ENCODE data around the gene APC2.

The APC2 gene

DNA sequence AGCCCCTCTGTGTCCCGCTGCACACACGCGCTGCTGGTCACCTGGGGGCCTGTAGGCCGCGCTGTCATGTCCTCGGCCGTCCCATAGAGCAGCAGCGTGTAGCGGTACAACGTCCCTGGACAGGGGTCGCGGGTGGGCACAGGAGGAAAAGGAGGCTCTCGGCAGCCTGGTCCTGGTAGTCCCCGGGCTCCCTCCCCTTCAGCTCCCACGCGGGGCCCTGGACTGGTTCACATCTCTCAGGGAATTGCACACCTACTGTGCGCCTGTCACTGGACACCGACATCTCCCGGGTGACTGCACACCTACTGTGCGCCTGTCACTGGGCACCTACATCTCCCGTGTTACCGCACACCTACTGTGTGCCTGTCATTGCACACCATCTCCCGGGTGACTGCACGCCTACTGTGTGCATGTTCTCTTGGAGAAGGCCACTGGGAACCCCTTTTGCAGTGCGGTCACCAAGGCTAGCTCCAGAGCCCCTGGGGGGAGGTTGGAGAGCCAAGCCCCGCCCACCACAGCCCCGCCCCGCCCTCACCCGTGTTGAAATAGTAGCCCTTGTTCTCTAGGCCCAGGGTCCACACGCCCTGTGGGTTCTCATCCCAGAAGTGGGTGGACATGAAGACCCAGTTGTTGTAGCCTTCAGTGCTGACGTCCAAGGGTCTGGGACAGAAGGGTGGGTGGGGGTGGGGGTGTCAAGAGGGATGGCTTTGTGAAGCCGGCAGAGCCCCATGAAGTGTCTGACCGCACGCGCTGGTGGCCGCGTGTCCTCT lies 32.6 kb downstream of the APC2 start:
- DNase-seq = no peak

DNA sequence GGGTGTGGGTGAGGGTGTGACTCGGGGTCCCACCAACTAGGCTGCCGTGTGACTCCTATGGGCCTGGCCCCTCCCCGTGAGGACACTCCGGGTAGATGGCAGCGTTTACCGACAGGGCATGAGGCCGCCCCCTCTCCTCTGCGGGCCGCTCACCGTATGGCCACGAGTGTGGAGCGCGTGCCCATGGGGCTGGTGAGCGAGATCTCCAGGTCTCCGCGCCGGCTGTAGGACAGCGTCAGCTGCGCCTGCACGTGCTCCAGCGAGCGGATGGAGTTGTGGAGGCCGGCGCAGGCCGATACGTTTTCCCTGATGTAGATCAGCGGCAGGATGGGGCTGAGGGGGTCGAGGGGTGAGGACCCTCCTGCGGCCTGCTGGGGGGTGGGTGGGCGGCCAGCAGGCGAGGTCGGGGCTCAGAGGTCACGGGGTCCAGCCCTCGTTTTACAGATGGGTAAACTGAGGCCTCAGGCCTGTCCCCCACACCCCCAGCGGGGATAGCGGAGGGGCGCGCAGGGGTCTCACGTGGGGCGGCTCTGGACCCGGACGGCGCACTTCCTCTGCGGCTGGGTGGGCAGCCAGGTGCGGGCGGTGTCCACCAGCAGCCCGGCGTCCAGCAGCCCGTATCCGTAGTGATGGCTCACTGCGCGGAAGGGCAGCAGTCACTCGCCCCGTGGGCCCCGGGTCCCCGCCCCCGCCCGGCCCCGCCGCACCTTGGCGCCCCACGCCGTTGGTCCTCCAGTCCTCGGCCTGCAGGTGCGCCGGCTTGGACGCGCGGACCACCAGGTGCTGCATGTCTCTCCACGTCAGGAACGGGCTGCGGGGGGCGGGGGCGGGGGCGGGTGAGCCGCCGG lies 33.4 kb downstream of the APC2 start:
- DNase-seq = no peak

DNA sequence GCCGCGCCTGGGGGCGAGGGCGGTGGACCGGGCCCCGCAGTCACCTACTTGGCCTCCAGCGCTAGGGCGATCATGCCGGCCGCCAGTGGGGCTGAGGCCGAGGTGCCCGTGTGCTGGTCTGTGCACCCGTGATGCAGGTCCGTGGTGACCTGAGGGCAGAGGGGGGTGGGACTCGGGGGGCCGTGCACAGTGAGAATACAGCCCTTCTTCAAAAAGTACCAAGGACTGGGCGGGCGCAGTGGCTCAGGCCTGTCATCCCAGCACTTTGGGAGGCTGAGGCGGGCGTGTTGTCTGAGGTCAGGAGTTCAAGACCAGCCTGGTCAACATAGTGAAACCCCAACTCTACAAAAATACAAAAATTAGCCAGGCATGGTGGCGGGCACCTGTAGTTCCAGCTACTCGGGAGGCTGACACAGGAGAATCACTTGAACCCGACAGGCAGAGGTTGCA lies 34.1 kb downstream of the APC2 start:
- no peak for DNase-seq

DNA sequence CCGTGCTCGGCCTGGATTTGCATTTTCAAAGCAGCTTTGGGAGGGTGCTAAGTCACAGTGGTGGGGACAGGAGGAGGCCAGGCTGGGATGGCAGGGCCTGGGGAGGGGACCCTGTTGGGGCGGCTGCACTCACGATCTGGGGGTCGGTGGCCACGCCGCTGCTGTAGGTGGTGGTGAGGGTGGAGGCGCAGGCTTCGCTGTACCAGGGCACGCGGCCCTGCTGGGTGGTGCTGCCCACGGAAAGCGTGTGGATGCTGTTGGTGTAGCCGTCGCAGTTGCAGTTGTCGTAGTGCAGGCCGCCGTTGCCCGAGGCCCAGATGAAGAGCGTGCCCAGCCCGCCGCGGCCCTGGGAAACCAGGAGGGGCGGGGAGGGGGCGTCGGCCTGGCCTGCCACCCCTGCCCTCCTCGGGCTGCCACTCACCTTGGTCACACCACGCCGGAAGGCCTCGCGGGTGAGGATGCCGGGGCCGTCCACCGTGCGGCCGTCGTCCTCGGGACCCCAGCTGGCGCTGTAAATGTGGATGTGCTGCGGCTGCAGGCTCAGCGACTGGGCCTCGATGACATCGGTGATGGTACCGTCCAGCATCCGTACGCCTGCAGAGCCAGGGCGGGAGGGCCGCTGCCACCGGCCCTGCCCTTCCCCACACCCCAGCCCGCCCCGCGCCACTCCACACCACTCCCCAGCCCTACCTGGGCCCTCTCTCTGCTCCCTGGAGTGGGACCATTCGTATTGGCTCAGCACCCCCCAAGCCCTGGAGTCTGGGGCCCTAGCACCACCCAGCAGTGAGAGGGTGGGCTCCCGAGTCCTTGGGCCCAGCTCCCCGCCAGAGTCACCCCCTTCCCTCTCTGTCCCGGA lies 37.0 kb downstream of the APC2 start:
- no peak for DNase-seq

DNA sequence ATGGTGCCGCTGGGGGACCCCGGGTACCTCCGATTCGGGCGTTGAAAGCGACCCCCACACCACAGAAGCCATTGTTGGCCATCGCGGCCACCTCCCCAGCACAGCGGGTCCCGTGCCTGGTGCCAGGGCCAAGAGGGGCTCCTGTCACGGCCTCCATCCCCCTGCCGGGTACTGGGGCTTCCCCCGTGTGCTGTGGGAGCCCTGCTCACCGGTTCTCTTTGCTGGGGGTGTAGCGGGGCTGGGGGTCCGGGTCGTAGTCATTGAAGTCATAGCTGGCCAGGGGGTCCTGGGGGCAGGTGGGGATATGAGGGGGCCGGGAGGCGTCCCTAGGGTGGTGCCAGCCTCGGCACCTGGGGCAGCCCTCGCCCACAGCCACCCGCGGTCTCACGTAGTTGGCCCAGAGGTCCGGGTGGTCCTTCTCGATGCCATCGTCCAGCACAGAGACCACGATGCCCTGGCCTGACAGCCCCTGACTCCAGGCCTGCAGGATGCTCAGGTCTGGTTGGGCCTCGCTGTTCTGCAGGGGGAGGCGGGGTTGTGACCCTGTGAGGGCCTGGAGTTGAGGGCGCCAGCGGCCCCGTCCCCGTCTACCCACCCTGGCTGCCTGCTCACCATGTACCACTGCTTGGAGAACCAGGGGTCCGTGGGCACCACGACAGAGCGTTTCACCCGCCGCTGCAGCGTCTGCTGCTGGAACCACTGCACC lies 37.8 kb downstream of the APC2 start:
- DNase-seq = no peak

DNA sequence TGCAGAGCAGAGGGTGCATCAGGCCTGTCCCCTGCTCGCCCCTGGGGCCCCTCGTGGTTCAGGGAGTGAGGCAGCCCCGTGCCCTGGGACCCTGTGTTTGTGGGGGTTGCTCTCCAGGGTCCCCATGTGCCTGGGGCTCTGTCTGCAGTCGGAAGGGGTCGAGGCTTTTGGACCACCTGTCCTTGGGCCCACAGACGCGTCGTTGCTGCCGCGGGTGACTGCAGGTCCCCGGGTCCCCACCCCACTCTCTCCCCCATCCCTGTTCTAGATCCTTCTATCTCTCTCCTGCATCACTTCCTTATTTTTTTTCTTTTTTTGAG lies 38.3 kb downstream of the APC2 start:
- DNase-seq = no peak

DNA sequence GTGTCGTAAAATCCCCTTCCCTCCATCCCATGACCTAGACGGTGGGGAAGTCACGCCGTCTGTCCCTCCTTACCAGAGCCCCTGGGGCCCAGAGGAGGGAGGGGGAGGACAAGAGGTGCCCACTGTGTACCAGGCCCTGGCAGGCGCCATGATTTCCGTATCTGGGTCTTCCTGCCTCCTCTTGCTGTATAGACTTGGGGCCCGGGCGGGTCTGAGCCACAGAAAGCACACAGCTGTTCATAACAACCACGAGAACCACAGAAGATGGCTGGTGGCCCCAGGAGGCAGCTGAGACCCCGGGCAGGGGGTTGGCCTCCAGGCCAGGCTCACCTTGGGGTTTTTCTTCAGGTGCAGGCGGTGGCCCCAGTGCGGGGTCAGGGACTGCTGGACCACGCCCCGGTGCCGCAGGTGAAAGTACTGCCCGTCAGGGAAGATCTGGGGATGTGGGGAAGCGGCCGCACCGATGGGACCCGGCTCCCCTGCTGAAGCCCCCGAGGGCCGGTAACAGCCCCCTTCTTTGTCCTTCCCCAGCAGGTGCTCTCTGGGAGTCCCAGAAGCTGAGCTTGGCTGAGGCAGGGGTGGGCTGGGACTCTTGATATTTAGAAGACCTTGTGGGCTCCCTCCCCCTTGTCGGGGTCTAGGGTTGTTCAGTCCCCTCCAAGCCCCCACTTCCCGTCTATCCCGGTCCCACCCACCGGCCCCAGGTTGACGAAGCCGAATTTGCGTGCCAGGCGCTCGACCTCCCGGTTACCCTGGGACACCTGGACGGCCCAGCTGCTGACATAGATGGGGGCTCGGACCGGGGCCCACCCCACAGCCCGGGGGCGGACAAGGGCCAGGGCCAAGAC lies 39.8 kb downstream of the APC2 start:
- DNase-seq = no peak

DNA sequence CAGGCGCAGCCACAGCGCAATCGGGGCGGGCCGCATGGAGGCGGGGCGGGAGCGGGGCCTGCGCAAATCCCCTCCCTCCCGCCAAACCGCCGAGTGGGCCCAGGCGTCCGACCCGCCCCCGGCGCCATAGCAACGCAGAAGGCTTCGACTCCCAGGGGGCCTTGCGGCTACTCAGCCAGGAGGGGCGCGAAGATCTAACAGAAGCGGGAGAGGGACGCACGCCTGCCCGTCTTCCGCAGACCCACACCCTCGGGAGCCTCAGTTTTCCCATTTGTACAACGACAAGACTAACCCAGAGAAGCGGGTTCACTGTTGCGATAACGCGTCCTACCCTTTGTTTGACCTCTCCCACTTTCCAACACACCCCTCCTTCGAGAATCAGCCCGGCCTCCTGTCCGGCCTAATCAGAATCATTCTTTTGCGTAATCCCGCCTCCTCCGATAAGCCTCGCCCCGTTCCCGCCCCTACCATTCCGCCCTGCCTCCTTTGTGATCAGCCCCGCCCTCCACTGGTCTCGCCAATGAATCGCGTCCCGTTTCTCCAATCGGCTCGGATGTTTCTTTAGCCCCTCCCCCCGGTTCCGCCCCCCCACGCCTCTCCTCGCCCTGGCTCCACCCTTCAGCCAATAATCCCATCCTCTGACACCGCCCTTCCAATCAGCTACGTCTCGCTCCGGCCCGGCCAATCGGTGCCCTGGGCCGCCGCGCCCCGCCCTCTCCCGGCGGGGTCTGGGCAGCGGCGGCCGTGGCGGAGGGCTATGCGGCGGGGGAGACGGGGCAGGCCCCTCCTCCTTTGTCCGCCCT lies 40.6 kb downstream of the APC2 start, which contains the start of gene PCSK4:
Gene PCSK4 (minus strand): TSS at position 40 of the 803 bp plus-strand sequence. CDS start 4 bp downstream, at position 36.
- DNase-seq = peak; percentile 95

DNA sequence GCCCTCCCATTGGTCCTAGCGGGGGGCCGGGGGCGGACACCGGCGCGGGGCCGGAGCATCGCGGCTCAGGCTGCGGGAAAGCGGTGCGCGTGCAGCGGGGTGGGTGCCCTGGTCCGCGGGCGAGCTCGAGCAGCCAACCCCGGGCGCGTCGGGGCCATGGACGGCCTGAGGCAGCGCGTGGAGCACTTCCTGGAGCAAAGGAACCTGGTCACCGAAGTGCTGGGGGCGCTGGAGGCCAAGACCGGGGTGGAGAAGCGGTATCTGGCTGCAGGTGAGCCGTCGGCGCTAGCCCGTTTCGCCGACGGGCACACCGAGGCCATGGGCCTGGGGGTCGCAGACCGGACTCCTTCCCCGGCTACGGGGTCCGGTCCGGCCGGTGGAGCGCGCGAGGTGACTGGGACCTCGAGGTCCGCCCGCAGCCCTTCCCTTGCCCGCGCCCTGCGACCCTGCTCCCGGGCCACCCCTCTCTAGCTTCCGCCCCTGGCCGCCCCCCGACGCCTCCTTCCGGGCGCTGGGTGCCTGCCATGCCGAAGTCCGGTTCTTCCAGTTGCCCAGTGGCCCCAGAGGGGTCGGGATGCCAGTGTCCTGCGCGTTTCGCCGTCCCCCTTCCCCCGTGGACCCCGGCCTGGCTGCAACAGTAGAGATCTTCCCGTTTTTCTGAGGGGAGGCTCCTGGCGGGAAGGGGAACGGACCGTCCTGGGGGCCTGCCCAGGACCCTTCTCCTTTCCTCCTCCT lies 41.4 kb downstream of the APC2 start, which contains the start of gene REEP6:
Gene REEP6 (plus strand): TSS at position 68 of the 735 bp plus-strand sequence. CDS start 89 bp downstream, at position 157.
- no peak for DNase-seq

DNA sequence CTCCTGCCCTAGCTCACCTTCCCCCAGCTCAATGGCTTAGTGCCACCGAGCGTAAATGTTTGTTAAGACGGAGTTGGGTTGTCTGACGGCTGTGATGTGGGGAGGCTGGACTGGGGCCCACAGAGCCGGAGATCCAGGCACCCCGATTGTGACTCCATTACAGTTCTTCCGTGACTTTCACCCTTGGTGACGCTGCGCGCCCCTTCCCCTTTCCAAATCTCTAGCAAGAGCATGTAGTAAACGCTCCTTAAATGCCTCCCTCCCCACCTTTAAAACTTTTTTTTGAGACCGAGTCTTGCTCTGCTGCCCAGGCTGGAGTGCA lies 41.9 kb downstream of the APC2 start:
- no peak for DNase-seq

DNA sequence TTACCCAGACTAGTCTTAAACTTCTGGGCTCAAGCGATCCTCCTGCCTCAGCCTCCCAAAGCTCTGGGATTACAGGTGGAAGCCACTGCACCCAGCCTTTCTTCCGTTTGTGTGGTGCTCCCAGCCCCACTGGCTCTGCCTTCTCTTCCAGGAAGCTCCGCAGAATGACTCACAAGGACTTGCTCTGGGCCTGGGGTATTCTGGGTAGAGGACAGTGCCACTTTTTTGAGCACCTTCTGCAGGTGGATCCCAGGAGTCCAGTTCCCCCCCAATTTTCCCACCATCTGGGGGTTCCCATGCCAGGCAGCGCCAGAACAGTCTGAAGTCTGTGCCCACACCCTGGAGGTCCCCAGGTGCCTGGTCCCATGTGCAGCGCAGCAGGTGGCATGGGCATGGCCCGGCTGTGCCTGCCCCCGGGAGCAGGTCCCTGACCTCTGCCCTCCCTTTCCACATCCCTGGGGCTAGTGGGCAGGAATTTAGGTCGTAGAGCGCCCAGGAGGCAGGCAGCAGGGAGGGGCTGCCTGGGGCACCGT lies 42.6 kb downstream of the APC2 start:
- no peak for DNase-seq

DNA sequence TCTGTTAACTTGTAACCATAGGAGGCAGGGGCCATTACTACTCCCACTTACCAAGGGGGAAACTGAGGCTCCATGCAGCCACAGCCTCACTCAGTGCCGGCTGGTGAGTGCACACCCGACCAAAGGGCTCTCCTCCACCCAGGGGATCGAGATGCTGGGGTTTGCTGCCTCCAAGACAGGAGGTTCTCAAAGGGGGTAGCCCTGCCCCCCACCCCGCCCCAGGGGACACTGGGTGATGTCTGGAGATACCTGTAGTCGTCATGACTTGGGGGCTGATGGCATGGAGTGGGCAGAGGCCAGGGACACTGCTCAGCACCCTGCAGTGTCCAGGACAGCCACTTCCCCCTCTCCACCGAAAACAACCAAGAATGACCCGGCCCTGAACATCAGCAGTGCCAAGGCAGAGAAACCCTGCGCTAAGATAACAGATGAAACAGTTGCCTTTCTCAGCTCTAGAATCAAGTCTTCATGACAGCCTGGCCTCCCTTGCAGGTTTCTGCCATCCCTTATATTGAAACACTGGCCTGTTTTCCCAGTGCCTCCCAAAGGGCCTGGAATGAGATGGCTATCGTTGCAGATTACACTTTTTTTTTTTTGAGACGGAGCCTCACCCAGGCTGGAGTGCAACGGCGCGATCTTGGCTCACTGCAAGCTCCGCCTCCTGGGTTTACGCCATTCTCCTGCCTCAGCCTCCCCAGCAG lies 44.3 kb downstream of the APC2 start:
- no peak for DNase-seq

DNA sequence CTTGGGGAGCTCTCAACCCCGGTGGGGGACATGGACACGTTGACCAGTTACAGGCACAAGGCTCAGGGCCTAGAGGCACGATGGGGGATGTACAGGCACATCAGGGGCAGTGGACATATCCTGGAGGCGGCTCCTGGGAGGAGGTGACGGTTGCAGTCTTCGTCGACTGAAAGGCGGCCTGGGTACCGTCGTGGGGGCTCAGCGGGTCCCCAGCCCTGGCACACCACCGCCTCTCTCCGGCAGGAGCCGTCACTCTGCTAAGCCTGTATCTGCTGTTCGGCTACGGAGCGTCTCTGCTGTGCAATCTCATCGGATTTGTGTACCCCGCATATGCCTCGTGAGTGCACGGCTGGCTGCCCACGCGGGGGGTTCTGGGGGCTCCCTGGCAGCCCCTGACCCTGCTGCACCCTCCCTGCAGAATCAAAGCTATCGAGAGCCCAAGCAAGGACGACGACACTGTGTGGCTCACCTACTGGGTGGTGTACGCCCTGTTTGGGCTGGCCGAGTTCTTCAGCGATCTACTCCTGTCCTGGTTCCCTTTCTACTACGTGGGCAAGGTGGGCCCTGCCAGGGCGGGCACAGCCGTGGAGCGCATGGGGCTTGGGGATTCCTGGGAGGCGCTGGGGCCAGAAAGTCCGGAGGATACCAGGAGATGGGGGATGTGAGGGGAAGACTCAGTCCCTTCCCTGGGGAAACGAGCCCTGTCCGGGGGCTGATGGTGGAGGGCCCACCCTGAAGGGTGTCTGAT lies 45.3 kb downstream of the APC2 start:
- DNase-seq = no peak

DNA sequence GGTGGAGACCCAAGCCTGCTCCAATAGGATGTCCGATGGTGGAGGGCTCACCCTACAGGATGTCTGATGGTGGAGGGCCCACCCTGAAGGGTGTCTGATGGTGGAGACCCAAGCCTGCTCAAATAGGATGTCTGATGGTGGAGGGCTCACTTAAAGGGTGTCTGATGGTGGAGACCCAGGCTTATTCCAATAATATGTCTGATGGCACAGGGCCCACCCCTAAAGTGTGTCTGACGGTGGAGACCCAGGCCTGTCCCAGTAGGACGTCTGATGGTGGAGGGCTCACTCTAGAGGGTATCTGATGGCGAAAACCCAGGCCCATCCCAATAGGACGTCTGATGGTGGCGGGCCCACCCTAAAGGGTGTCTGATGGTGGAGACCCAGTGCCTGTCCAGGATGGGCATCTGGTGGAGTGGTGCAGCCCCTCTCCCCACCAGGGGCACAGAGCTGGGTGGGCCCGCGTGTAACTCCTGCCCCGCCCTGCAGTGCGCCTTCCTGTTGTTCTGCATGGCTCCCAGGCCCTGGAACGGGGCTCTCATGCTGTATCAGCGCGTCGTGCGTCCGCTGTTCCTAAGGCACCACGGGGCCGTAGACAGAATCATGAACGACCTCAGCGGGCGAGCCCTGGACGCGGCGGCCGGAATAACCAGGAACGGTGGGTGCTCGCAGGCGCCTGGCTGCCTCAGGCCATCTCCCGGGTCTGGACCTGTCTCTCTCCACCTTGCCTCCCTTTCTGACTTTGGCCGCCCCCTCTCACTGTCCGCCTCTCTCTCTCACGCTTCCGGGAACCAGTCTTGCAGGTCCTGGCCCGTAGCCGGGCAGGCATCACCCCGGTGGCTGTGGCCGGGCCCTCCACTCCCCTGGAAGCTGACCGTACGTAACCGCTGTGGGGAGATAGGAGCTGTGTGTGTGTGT lies 46.1 kb downstream of the APC2 start:
- DNase-seq = no peak

DNA sequence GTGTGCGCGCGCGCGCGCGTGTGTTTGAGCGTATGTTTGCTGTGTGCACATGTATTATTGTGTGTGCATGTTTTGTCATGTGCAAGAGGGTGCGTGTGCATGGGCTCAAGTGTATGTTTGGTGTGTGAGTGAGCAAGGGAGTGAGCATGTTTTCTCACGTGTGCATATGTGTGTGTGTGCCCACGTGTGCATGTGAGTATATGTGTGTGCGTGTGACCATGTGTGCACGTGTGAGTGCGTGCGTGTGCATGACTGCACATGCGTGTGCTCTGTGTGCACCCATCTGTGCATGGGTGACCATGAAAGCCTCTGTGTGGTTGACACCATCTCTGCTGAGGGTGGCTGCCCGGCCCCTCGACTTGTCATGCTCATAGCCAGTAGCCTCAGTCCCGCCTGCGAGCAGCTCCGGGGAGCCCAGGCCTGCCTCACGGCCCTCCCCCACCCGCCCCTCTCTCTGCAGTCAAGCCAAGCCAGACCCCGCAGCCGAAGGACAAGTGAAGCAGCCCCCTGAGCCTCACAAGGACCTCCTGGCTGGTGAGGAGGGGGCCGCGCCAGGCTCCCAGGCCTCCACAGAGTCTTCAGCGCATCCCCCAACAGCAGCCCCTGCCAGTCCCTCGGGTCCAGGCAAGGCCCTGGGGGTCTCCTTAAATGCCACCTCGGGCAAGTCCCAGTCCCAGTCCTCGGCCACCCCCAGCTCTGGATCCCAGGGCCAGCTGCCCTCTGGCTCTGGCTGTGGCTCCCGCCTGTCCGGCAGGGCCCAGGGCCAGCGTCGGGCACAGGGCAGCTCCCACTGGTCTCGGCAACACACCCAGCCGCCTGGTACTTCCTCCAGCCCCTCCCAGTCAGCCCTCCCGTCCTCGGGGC lies 47.0 kb downstream of the APC2 start:
- no peak for DNase-seq

DNA sequence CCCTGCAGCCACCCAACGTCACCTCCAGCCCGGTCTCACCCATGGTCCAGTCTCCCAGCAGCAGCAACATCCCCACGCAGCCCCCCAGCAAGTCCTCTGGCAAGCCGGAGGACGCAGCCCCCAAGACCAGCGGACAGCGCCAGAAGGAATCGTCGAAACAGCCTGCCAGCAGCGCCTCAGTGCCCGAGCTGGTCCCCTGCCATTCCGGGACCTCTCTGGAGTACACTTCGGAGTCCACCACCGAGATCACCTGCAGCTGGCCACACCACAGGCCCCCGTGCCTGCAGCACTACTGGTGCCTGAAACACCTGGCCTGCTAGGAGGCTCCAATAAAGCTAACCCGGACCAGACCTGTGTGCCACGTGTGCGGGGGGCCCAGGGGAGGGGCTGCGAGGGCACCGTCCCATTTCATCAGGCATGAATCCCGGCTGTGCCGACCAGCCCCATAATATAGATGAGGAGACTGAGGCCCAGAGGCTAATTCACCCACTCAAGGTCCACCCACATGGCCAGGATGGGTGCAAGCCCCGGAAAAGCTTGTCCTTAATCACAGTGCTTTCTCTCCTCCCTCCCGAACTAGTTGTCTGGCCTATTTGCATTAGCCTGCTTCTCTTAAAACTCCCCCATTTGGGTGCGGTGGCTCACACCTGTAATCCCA lies 47.8 kb downstream of the APC2 start:
- DNase-seq = no peak
